IPS DF 4.7 (cell line): ENCODE data around the gene E2F6.

ENCODE experiments used
- DNase-seq: peaks from one replicate; pipeline ENCODE4 v3.0.0-alpha.2; 2013; ENCODE audit warnings: low spot score; ENCODE audit errors: extremely low read depth

The E2F6 gene

DNA sequence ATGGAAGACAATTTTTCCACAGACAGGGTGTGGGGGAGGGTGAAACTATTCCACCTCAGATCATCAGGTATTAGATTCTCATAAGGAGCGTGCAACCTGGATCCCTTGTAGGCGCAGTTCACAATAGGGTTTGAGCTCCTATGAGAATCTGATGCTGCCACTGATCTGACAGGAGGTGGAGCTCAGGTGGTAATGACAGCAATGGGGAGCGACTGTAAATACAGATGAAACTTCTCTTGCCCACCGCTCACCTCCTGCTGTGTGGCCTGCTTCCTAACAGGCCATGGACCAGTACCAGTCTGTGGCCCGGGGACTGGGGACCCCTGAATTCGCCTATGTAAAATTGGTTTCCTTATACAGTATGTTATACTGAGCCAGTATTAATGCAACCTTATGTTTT lies 27.3 kb upstream of the E2F6 start:
- DNase-seq: no peak

DNA sequence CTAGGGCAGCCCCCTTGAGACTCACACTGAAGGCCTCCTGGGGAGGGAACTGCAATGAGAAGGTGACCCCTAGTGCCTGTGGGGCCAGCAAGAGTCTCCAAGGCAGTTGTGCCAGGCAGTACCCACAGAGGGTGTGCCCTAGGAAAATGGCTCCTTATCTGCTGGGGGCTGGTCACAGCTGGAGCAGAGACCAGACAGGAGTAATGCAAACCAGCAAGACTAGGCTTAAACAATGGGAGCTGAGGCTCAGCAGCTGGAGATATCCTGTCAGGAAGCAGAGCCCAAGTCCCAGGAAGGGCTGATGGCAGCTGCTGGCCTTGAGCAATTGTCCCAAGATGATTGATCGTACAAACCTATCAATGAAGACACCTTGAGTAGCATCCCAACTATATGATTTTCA lies 26.8 kb upstream of the E2F6 start:
- DNase-seq: no peak

DNA sequence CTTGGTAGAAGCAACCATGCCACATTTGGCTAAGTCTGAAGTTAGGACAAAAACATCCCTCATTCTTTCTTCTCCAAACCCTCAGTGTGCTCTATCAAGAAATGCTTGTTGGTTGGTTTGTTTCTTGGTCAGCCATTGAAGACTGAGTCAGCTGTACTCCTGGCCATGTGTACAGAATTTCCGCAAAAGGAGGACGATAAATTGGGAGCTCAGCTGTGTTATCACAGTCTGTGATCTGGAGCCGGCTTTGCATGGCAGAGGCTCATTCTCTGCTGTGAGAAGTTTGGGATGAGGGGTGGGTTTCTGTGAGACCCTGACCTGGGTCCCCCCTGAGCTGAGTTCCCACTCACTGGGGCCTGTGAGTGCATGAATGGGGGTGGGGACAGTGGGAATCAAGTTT lies 26.3 kb upstream of the E2F6 start:
- DNase-seq: no peak

DNA sequence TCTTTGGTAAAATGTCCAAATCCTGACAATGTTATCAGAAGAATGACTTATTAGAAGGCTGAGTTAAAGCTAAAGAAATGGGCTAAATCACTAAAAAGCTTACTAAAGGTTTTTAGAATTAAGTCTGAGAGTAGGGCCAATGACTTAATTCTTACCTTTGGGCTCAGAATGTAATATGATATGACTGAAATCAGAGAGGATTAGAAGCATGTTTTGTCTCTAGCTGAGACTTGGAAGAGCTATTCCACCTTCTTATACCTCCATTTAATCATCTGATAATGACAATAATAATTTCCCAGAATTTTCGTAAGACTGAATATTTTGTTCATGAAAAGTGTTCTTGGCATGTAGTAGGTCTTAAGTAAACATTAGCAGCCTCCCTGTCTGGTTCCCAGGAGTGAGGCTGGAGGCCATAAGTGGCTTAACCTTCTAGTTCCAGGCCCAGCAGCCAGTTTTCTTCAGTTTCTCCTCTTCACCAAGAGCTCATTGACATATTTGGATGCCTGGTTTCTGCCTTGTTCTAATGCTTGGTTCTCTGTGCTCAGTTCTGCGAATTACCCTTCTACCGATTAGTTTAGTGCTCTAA lies 25.5 kb upstream of the E2F6 start:
- DNase-seq: no peak

DNA sequence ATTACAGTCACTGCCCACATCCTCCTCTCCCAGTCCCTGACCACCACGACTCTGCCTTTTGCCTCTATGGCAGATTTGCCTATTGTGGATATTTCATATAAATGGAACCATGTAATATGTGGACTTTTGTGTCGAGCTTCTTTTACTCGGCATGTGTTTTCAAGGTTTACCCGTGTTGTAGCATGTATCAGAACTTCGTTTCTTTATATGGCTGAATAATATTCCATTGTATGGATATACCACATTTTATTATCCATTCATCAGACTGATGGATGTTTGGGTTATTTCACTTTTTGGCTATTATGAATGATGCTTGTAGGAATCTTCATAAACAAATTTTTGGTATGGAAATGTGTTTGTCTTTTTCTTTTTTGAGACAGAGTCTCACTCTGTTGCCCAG lies 24.2 kb upstream of the E2F6 start:
- no peak for DNase-seq

DNA sequence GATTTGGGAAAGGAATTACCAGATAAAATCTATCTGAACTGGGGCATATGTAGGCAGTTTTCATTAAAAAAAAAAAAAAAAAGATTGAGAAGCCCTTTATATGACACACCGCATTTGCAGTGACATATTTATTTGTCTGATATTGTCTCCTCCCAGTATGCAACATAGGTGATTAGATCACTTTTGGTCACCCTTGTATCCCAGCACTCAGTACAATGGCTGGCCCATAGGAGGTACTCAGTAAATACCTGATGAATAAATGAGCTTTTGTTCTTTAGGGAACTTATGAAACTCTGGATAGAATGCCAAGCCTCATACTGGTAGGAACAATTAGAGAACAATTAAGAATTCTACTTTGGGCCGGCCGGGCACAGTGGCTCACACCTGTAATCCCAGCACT lies 22.8 kb upstream of the E2F6 start:
- DNase-seq: no peak

DNA sequence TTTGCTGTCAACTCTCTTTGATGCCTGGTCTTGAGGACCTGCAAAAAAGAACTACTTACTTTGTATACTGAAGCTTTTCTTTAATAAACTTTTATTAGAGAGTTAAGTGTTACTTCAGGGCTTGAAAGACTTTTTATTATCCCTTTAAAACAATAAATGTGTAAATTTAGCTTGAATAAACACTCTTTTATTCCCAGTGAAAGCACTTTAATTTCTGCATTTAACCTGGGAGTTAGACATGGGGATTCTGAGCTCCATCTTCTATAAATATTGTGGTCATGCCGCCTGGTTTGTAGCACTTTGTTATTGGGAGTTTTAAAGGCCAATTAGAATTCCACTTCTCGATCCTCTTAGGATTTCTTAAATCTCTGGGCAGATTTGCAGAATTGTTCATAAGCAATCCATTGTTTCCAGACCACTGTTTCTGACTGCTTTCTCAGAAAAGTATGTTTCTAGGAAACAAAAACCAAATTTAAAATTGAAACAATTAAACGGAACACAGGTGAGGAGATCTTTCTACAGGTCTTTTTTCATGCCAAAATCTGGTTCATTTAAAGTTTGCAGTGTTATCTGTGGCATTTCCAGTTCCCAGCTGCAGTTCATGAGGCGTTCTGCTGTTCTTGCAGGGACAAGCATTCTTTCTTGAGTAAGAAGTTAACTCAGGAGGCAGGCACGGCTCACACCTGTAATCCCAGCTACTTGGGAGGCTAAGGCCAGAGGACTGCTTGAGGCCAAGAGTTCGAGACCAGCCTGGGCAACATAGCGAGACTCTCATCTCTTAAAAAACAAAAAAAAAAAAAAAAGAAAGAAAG lies 18.1 kb upstream of the E2F6 start:
- no peak for DNase-seq

DNA sequence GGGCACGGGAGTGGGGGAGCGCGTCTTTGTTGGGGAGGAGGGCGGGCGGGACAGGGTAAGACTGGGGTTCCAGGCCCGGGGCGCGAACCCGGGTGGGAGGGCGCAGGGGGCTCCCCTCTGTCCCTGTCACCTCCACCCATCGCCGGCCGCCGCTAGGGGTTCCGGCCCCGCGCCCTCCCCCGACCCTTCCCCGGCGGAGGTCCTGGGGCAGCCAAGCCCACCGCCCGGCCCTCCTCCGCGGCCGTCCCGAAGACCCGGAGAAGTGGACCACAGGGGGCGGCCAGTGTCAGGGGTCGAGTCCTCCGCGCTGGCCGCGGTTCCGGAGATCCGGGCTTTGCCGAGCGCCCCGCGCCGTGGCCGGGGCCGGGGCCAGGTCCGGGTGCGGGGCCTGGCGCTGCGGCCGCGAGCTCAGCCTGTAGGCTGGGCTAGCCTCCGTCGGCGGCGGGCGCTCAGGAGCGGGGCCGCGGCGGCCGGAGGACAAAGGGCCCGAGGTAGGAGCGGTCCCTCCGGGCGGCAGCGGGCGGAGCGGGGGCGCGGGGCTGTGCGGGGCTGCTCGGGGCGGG lies 16.6 kb upstream of the E2F6 start:
- DNase-seq: no peak

DNA sequence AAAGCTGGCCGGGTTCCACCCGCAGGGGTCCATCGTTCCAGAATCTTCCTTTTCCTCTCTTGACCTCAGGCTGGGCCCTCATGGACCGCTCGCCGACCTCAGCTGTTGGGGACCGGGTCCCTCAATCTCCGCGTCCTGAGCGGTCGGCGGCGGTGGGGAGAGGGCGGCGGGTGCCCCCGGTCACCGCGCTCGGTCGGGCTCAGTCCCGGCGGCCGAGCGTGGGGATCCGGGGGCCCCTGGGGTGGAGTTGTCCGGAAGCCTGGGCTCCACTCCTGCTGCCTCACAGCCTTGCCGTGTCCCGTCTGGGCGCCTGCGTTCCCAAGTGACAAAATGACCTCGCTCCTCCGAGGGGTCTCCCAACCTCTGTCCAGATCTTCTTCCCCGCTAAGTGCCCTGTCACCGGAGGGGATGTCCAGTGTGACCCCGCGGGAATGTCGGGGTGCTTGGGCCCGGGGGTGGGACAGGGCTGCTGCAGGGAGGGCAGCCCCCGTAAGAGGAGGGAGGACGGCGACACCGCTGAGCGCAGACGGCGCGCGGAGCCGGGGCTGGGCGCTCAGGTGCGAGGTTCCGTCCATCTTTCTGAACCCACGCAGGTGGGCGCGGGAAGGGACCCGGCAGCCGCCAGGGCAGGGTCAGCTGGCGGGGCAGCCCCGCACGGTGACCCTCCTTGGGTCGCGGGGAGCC lies 16.0 kb upstream of the E2F6 start:
- DNase-seq: no peak

DNA sequence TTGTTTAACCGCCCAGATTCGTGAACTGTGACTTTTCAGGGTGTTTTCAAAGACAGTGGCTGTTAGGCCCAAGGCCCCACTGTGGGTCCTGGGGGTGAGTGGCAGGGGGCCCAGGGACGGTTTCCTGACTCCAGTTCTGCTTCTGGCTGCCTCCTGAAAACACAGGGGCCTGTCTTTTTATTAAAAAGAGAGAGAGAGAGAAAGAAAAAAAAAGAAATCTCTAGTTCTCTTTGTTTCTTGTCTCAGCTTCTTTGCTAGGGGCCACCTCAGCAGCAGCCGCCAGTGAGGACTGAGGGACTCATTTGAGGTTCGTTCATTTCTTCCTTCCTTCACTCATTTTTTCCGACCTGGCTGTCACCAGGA lies 15.4 kb upstream of the E2F6 start:
- no peak for DNase-seq

DNA sequence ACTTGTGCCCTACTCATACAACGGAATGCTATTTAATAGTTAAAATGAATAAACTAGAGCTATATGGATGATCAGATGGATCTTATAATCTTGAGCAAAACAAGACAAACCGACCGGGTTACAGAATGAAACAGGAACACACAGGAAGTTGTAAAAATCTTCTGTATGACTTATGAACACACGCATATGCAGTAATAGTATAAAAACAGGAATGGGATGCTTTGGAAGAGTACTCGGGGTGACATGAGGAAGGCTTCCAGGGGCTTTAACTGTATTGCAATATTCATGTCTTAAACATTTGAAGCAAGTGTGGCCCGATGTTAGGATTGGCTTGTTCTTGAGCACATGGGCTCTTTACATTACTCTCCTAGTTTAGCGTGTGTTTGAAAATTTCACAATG lies 14.9 kb upstream of the E2F6 start:
- DNase-seq: no peak

DNA sequence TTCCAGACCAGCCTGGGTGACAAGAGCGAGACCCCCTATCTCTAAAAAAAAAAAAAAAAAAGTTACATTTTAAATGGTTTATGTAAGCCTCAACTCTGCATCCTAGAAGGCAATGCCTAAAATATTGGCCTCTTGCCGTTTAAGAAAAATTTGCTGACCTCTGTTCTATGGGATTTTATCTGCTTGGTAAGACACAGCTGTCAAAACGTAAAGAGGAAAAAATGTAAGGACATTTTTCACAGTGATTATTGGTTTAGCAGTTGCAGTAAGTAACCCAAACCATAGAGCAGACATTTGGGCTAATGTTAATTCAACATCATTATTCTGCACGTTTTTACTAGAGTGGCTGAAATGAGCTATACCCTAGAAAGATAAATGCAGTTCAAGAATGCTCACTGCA lies 14.4 kb upstream of the E2F6 start:
- no peak for DNase-seq

DNA sequence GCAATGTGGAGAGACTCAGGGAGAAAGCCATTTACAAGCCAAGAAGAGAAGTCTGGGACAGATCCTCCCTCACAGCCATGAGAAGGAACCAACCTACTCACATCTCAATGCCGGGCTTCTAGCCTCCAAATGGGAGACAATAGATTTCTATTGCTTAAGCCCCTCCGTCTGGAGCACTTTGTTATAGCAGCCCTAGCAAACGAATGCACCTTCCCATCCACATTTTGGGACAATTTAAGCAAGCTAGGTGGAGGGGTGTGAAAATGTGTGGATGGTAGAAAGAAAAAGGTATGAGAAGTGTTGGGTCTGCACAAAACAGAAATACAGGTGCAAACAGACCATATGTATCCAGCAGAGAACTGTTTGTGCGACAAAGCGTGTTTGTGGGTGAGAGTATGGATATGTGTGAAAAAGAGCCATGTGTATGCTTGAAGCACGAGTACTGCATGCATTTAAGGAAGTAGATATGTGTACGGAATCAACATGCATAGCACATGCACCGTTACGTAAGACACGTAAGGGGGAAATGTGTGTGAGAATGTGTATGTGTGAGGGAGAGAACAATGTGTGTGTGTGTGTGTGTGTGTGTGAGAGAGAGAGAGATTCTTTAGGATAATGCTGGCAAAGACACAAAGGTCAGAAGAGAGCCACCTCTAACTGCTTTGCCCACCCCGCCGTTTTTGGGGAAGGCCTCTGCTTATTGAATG lies 13.1 kb upstream of the E2F6 start:
- no peak for DNase-seq

DNA sequence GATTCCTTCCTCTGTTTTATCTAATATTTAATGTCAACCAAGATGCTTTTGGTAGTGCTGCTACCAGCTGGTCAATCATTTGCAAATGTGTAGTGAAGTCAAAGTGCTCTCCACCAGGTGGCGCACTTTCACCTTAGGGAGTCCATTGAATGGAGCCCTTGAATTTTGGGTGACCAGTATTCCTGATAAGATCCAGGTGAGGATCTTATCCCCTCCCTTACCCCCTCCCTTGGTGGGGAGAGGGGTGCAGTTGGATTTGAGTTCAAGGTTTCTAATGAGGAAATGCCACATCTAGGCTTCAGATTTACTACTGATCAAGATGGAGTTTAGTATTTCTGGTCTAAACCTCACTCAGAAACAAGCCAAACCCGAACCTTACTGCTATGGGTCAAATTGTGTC lies 12.0 kb upstream of the E2F6 start:
- no peak for DNase-seq

DNA sequence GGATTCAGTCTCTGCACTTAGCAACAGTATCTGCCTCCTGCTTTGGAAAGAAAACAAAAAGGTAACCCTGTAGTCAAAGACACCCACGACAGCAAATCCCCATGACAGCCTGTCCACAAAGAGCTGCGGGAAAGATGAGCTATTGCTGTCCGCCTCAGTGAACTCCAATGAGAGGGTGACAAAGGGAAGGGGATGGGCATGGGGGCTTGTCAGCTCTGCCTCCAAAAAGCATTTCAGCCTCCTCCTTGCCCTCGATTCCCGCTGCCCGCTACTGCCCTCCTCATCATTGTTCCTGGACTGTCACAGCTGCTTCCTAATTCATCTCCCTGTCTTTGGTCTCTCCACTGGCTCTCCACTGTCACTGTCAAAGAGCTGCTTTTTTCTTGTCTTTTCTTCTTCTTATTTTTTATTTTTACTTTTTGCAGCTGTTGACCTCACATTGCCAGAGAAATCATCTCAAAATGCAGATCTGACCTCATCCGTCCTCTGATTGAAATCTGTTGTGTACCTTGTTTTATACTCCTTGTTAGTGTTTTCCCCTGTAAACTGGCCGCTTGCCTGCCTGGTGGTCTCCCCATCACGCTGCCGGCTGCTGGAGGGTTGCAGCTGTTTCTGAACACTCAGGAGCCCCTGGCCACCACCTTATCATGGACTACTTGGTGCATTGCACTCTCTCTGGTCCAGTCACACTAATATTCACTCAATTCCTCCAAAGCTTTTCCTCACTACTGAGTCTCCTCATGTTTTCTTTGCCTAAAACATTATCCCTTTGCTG lies 7.9 kb upstream of the E2F6 start:
- DNase-seq: no peak

DNA sequence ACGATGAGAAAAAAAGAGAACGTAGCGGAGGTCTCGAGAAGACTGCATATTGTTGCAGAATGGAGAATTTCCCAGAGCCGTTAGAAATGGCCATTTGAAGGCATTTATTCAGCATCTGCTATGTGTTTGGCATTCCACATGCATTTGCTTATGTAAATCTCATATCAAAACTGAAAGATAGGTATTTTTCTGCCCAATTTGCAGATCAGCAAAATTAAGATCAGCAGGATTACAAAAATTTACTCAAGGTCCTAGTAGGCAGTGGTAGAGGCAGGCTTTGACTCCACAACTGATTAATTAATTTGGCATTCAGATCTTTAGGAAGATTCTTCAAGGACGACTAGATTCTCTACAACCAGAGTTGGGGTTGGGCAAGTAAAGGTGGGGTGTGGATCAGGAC lies 1.8 kb upstream of the E2F6 start:
- DNase-seq: no peak

DNA sequence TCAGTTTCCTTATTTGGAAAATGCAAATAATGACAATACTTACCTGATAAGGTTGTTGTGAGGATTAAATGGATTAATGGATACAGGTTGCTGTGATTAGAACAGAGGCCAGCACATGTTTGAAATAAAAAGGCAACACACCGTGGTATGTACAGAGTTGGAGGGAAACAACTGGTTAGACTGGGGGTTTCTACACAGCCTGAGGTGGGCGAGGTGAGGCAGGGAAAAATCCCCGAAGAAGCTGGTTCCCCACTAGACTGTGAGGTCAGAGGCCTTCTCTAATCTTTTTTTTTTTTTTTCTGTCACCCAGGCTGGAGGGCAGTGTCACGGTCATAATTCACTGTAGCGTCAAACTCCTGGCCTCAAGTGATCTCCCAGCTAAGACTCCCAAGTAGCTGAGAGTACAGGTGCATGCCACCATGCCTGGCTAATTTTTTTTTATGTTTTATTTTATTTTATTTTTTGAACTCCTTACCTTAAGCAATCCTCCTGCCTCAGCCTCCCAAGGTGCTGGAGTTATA lies 1.2 kb upstream of the E2F6 start:
- no peak for DNase-seq

DNA sequence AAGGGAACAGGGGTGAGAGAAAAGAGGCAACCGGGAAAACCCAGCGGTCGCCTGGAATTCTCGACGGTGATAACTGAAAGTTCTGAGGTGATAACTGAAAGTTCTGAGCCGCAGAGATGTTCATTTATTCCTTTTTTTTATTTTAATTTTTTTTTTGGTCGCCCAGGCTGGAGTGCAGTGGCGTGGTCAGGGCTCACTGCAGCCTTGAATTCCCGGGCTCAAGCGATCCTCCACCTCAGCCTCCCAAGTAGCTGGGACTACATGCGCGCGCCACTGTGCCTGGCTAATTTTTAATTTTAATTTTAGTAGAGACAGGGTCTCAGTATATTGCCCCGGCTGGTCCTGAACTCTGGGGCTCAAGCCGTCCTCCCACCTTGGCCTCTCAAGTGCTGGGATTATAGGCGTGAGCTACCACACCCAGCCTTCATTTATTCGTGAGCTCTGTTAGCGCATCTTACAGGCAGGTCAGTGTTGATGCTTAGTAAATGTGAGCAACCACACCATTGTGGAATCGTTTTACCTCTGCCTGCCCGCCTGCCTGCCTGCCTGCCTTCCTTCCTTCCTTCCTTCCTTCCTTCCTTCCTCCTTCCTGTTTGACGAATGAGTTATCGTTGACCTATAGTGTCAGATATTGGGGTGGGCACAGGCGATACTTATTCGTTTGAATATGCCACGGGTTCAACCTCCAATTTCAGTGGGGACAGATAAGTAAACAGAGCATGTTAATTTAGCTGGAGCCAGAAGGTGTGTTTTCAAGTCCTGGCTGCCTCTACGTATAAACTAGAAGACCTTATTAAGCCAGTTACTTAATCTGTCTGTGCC lies 557 bp upstream of the E2F6 start:
- DNase-seq: no peak

DNA sequence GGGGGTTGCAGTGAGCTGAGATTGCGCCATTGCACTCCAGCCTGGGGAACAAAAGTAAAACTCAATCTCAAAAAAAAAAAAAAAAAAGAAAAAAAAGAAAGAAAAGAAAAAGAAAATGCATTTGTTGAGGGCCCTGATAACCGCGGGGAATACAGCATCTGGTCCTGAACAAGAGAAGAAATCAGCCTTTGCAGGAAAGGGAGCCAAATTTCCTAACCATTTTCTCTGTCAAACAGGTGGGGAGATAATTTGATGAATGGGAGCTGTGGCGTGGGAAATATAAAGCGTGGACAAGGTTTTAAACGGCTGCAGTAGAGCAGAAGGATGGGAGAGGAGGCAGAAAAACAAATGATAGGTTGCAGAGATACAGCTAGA lies 864 bp downstream of the E2F6 start:
- DNase-seq: no peak

DNA sequence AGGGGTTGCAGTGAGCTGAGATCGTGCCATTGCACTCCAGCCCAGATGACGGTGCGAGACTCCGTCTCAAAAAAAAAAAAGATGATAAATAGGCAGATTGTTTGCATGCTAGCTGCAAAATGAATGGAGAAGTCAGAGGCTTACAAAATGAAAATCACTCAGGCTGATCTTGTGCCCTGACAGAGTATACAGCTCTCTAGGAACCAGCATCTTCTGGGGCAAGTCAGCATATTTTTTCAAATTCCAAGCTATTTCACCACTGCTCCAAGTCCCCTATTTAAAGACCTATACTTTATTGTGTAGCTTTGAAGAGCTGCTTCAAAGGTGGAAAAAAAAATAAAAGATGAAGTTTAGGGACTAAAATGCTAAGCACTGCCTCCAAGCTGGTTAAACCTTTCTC lies 6.1 kb downstream of the E2F6 start:
- no peak for DNase-seq
